Measurements from ENCODE around the gene KIAA1671.

The KIAA1671 gene

GRCh38 chr22:25160120-25160996 is 207.8 kb downstream of the KIAA1671 start:
- no peak for DNase-seq (ENCODE audit: low read depth)
- H3K4me3 ChIP-seq (ENCODE audit: low read depth, low read length) = no peak overlapping the region
- TF ChIP-seq, protein P1, sequence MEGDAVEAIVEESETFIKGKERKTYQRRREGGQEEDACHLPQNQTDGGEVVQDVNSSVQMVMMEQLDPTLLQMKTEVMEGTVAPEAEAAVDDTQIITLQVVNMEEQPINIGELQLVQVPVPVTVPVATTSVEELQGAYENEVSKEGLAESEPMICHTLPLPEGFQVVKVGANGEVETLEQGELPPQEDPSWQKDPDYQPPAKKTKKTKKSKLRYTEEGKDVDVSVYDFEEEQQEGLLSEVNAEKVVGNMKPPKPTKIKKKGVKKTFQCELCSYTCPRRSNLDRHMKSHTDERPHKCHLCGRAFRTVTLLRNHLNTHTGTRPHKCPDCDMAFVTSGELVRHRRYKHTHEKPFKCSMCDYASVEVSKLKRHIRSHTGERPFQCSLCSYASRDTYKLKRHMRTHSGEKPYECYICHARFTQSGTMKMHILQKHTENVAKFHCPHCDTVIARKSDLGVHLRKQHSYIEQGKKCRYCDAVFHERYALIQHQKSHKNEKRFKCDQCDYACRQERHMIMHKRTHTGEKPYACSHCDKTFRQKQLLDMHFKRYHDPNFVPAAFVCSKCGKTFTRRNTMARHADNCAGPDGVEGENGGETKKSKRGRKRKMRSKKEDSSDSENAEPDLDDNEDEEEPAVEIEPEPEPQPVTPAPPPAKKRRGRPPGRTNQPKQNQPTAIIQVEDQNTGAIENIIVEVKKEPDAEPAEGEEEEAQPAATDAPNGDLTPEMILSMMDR (IDR thresholded peaks at IDR 0.05; ENCODE audit: control insufficient read depth, extremely low read depth, insufficient read depth) = no peak

DNA sequence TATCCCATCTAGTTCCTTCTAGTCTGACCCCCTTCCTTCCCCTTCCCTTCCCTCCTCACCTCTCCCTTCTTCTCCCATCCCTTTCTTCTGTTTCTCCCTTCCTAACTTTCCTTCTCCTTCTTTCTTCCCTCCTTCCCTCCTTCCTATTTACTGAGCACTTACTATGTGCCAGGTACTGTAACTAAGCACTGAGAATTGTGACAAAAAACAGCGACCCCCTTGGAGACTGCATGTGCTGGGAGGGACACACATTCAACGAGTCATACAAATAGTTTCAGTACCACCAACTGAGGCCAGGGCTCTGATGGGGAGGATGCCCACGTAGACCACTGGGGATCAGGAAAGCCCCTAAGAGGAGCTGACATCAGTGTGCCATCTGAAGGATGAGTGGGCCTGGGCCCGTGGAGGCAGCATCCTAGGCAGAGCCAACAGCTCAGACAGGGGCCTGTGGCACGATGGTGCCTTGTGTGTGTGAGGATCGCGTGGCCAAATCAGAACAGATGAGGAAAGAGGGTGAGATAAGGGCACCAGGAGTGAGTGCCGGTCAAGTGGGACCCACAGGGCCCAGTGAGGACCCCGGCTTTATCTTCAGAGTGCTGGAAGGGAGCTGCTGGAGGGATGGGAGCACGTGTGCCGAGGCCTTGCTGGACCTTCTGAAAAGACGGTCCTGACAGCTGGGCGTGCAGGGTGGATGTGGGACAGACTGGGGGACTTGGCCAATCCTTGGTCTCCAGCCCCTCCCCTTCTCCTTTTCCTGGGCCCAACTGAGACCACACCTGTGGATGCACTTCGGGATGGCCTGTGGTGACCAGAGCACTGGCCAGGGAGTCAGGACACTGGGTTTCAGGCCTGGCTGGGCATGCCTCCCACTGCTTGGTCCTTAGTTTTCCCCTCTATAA is 208.8 kb downstream of the KIAA1671 start:
- TF ChIP-seq, protein P1 (IDR thresholded peaks at IDR 0.05; ENCODE audit: control insufficient read depth, extremely low read depth, insufficient read depth) = no peak
- no peak for DNase-seq (ENCODE audit: low read depth)
- H3K4me3 ChIP-seq (ENCODE audit: low read depth, low read length) = no peak overlapping the region

- no peak for DNase-seq (ENCODE audit: low read depth)
- TF ChIP-seq, protein P1 (IDR thresholded peaks at IDR 0.05; ENCODE audit: control insufficient read depth, extremely low read depth, insufficient read depth) = no peak
- no peak overlapping the region for H3K4me3 ChIP-seq (ENCODE audit: low read depth, low read length)
These were observed 209.5 kb downstream of the KIAA1671 start for GRCh38 chr22:25161916-25162530.

DNA sequence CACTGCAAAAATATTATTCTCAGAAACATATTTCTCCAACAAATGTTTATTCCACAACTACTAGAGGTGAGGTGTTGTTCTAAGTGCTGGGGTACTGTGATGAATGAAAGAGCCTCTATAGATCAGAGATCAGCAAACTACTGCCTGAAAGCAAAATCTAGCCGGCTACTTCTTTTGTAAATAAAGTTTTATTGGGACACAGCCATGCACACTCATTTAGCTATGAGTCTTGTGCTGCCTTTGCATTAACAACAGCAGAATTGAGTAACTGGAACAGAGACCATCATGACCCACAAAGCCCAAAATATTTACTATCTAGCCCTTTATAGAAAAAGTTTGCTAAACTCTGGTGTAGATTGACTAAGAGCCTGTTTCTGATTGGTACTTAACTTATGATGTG is 210.0 kb downstream of the KIAA1671 start:
- DNase-seq (ENCODE audit: low read depth) = no peak
- TF ChIP-seq, protein P1 (IDR thresholded peaks at IDR 0.05; ENCODE audit: control insufficient read depth, extremely low read depth, insufficient read depth) = no peak
- H3K4me3 ChIP-seq (ENCODE audit: low read depth, low read length) = no peak overlapping the region

GRCh38 chr22:25165785-25166184 is 213.3 kb downstream of the KIAA1671 start:
- TF ChIP-seq, protein P1 (IDR thresholded peaks at IDR 0.05; ENCODE audit: control insufficient read depth, extremely low read depth, insufficient read depth) = no peak
- no peak for DNase-seq (ENCODE audit: low read depth)
- H3K4me3 ChIP-seq (ENCODE audit: low read depth, low read length) = no peak overlapping the region

DNA sequence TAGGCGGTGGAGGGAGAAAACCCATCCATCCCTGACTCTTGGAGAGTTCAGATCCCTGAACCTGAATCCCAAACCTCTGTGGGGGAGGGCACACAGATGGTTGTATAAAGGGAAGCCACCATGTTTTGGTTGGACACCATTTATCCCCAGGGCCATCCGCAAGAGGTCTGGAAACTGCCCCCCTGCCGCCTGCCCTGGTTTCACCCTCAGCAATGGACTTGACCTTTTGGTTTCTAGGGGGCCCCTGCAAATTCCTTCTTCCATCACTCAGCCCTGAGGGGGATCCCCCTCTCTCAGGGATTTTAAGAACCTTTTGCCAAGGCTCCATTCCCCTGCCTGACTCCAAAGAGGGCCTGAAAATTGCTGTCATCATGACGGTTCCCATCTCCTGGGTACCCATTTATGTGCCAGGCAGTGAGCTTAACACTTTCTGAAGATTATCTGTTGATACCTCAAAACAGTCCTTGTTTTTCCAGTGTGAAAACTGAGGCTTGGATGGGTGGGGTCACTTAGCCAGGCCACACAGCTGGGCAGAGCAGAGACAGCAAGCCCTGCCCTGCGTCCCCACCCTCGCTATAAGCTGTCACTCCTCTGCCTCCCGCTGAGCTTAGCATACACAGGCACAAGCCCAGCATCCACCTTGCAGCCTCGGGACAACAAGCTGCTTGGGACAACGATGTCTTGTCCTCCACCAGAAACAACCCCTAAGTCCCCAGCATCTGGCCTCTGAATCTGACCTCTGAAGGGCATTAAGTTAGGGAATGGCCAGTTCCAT is 213.9 kb downstream of the KIAA1671 start:
- TF ChIP-seq, protein P1 (IDR thresholded peaks at IDR 0.05; ENCODE audit: control insufficient read depth, extremely low read depth, insufficient read depth) = no peak
- no peak for DNase-seq (ENCODE audit: low read depth)
- H3K4me3 ChIP-seq (ENCODE audit: low read depth, low read length) = no peak overlapping the region
